G401.6 (cell line): ENCODE data around the gene ZNF425.
"Not testable (repeated sequence)": the region's sequence is repeated elsewhere in the genome, so short reads cannot be mapped to it uniquely, and the experiment has no call there.

Experiments used
- FAIRE-seq: peaks from 2 replicates; lab custom pipeline; 2012; peaks lifted over from hg19 to GRCh38; lab: Jason Lieb, UNC

The ZNF425 gene

DNA sequence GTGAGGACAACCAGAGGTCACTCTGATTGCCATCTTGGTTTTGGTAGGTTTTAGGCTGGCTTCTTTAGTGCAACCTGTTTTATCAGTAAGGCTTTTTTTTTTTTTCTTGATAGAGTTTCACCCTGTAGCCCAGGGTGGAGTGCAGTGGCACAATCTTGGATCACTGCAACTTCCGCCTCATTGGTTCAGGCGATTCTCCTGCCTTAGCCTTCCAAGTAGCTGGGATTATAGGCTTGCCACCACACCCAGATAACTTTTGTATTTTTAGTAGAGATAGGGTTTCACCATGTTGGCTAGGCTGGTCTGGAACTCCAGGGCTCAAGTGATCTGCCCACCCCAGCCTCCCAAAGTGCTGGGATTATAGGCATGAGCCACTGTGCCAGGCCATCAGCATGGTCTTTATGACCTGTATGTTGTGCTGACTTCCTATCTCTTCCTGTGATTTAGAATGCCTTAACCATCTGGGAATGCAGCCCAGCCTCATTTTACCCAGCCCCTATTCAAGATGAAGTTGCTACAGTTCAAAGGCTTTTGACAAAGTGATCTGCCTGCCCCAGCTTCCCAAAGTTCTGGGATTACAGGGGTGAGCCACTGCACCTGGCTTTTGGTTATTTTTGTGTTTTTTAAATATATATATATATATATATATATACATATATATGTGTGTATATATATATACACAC, 7.0 kb upstream of the ZNF425 start:
- FAIRE-seq = no peak

DNA sequence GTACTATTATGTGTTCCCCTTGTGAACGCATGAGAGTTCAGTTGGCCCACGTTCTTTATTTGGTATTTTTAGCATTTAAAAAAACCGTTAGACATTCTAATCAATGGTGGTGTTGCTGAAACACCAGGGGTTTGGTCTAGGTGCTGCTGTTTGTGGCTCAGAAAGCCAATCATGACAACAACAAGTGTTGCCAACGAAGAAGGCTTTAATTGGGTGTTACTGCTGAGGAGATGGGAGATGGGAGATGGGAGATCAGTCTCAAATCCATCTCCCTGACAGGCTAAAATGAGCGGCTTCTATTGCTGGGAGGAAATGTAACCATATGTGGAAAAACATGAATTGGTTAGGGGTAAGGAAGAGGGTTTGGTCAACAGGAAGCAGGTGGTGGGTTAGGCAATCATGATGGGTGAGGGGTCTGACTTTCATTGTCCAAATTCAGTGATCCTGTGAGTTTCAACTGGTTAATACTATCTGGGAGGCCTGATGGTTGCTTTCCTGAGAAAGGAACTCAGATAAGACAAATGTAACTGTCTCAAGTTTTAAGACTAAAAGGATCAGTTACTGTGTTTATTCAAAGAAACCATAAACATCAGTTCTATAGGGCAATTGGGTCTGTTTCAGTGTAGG, 4.6 kb upstream of the ZNF425 start:
- no peak for FAIRE-seq

DNA sequence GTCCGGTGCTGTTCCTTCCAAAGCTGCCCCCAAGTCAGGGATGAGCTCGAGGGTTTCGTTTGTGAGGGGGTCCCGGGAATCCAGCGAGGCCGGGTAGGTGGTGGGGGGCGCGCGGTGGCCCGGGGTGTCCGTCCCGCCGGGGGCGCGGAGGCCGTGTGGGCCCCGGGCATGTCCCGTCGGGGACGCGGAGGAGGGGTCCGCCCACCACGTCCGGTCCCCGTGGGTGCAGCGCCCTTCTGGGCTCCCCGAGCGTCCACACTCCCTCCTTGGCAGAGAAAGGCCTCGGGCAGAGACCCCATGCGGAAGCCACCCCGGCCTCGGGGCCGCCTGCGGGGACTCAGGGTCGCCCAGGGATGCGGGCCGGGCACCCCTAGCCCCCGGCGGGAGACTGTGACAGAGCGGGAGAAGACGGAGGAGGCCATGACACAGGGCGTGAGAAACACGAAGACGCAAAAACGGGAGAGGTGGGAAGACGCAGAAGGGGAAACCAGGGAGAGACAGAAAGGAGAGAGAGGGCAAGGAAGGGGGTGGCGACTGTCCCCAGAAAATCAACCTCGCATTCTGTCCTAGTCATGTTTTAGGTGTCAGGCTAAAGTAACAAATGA, 640 bp upstream of the ZNF425 start:
- no peak for FAIRE-seq

DNA sequence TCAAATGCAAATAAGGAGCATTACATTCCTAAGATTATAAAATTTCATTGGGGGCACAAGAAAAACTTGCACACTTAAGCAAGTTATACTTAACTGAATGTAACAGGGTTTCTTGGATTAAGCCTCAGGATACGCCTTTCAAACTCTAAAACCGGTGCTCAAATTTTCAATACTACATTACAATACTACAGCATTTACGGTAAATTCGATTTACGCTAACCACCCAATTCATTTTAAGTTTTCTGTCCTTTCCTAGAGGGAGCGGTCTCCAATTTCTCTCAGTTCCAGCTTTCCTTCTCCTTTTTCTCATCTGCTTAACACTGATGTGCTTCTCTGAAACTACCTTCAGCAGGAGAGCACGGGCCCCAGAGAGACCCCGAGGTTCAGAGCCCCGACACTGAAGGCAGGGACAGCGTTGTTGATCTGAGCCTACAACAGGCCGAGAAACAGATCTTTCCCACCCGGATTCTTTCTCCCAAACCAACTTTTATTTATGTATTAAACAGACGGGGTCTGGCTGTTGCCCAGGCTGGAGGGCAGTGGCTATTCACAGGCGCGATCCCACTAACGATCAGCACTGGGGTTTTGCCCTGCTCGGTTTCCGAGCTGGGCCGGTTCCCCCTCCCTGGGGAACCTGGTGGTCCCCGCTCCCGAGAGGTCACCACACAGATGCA, 798 bp downstream of the ZNF425 start:
- no peak for FAIRE-seq

DNA sequence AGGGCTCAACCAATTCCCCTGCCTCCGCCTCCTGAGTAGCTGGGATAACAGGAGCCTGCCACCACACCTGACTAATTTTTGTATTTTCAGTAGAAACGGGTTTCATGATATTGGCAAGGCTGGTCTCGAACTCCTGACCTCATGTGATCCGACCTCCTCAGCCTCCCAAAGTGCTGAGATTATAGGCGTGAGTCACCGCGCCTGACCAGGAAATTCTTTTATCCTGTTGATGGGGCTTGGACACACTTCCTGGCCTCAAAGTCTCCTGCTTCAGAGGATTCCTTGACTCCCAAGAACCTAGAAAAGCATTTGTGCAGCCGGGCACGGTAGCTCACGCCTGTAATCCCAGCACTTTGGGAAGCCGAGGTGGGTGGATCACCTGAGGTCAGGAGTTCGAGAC, 16.2 kb downstream of the ZNF425 start:
- no peak for FAIRE-seq

DNA sequence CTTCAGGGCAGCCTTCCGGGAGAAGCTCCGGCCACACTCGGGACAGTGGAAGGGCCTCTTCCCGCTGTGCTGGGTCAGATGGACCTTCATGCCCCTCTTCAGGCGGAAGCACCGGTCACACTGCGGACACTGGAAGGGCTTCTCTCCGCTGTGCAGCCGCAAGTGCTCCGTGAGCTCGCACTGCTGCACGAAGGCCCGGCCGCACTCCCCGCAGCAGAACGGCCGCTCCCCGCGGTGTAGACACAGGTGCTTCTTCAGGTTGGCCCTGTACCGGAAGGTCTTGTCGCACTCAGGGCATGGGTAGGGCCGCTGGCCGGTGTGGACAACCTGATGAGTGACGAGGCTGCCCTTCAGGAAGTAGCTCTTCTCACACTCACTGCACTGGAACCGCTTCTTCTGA, 21.4 kb downstream of the ZNF425 start:
- FAIRE-seq = no peak

DNA sequence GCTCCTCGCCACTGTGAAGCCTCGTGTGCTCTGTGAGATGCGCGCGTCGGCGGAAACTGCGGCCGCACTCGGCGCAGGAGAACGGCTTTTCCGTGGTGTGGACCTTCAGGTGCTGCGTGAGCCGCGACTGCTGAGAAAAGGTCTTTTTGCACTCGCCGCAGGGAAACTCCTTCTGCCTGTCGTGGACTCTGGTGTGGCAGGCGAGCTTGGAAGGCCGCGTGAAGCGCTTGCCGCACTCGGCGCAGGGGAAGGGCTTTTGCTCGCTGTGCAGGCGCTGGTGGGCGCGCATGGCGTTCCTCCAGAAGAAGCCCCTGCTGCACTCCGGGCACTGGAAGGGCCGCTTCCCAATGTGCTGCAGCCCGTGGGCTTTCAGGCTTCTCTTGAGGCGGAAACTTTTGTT, 21.9 kb downstream of the ZNF425 start:
- FAIRE-seq = no peak

DNA sequence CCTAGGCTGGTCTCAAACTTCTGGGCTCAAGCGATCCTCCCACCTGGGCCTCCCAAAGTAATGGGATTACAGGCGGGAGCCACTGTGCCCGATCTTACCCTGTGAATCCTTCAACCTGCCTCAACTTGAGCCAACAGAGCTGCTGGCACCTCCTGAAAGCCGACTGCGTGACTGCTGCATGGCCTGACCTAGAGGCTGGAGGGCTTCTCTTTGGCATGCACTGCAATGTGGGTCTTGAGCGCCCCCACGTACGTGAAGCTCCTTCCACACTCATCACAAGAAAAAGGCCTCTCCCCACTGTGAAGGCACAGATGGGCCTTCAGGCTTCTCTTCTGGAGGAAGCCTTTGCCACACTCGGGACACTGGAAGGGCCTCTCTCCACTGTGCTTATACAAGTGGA, 22.7 kb downstream of the ZNF425 start:
- FAIRE-seq = no peak

DNA sequence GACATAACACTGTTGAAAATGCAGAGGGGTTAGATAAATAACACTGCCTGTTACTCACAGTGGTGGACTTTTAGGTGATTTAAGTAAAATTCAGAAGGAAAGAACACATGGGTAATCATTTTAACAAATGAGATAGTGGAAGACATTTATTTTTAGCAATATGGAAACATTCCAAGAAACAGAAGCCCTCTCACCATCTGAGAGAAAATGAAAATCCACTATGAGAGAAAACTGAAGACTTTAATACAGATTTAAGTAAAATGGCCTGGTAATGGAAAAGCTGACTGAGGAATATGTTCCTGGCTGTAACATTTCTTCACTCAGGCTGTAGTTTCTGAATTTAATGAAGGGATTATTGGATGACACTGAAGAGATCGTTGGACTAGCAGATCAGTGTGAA, 23.5 kb downstream of the ZNF425 start:
- no peak for FAIRE-seq

DNA sequence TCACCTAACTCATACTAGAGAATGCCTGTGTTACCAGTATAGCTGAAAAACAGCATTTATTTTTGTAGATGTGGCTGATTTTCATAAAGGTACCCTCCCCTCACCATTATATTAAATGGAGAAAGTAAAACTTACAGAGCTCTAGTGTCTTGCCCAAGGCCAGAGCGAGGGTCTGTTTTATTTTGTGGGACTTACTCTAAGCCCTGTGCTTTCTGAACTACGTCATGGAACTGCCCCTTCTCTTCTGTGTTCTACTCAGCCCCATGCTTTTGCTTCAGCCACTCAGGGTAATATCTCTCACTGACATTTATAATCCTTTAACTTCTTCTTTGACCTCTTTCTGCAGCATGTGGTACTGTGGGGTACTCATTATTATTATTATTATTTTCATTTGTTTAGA, 25.3 kb downstream of the ZNF425 start:
- FAIRE-seq = no peak

DNA sequence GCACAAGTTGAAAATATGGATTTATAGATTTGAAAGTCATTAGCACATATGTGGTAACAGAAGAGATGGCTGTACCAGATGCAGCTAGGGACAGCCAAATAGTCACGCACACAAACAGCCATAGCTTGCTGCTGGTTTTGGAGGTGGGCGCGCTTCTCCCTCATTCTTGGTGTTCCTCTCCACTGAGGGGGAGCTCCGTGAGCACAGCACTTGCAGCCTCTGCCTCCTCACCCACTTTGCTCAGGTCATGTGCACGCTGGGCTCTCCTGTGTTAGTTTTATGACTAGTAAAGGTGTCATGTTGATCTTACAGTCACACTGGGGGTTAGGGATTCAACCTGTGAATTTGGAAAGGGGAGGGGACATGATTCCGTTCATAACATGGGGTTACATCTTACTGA, 27.1 kb downstream of the ZNF425 start:
- FAIRE-seq = no peak

DNA sequence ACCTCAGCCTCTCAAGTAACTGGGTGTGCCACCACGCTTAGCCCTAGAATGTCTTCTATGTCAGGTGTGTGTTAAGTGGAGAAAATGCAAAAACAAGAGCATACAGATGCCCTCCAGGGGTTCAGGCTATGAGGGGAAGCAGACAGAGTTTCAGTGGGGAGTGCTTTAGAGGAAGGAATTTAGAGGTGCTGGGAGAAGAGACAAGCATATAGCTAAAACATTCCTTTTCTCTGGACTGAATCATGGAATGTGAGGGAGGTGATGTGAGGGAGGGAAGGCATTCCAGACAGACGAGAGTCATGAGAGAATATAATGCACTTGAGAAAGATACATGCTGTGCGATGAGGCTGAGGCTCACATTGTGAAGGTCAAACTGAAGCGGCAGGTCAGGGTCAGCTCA, 29.0 kb downstream of the ZNF425 start:
- no peak for FAIRE-seq

DNA sequence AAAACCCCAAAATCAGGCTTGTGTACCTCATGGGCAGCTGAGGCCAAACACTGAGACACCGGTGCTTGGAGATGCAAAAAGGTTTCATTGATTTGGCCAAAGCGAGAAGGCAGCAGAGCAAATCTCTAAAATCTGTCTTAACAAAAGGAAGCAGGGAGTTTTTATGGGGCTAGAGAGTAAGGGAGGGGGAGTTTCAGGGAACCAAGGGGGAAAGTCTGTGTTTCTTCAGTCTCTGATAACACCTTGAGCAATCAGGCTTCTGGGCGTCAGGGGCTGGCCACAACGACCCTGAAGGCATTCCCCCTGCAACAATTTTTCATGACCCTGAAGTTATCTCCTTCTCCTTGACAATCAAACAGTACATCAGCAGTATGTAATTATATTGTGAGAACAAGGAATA, 32.9 kb downstream of the ZNF425 start:
- no peak for FAIRE-seq

DNA sequence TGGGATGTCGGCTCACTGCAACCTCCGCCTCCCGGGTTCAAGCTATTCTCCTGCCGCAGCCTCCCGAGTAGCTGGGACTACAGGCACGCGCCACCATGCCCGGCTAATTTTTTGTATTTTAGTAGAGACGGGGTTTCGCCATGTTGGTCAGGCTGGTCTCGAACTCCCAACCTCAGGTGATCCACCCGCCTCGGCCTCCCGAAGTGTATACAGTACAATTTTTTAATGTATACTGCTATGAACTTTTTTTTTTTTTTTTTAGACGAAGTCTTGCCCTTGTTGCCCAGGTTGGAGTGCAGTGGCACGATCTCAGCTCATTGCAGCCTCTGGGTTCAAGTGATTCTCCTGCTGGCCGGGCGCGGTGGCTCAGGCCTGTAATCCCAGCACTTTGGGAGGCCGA, 33.9 kb downstream of the ZNF425 start:
- FAIRE-seq = not testable (repeated sequence)

DNA sequence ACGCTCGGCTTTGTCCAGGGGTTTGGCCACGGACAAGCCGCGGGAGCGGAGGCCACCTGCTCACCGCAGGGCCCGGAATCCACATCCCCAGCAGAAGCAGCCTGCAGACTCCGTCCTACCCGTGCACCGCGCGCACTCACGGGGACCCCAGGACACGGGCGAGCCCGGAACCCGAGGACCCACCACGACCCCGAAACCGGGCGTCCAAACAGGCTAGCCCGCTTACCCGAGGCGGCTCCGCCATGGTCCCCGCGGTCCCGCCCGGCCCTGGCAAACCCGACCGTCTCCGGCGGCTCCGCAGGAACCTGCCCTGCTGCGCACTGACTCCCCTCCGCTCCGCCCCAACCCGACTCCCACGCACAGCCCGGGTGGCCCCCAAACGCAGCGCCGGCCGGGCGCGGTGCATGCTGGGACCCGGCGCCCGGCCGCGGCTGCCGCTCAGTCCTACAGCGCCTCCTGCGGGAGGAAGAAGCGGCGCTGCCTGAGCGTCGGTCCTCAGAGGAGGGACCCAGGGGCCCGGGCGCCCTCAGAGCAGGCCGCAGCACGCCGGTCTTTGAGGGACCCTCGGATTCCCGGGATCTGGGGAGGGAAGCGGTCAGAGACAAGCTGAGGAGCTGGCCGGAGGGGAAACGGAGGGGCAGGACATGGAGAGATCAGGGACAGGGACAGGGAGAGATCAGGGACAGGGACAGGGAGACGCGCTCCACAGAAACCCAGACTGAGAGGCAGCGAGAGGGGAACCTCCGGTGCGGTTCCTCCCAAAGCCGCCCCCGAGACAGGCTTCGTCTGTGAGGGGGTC, 35.5 kb downstream of the ZNF425 start, which contains the start of gene ZNF786:
TSS of gene ZNF786 (minus strand) at position 322 of the 799 bp plus-strand sequence. CDS start at position 244, 78 bp downstream.
- no peak for FAIRE-seq

DNA sequence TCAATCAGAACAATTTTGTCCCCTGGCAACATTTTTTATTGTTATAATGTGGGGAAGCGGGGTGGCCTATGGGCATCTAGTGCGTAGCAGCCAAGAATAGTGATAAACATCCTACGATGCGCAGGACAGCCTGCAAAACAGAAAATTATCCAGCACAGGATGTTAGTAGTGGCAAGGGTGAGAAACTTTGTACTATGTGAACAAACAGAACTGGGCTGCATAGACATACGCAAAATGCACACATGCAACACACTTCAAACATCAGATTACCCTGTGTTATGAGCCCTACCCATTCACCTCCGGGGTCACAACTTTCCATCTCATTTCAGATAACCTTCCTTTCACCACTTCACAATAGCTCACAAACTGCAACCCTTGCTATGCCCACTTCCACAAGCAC, 38.7 kb downstream of the ZNF425 start:
- FAIRE-seq = no peak

DNA sequence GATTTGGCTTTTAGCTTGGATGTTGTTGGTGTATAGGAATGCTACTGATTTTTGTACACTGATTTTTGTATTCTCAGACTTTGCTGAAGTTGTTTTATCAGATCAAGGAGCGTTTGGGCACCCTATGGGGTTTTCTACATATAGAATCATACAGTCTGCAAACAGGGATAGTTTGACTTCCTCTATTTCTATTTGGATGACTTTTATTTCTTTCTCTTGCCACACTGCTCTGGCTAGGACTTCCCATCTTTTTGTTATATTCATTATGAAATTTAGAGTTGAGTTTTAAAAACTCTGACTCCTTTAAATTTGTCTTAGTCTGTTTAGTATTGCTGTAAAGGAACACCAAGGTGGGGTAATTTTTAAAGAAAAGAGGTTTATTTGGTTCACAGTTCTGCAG, 40.3 kb downstream of the ZNF425 start:
- FAIRE-seq = no peak

DNA sequence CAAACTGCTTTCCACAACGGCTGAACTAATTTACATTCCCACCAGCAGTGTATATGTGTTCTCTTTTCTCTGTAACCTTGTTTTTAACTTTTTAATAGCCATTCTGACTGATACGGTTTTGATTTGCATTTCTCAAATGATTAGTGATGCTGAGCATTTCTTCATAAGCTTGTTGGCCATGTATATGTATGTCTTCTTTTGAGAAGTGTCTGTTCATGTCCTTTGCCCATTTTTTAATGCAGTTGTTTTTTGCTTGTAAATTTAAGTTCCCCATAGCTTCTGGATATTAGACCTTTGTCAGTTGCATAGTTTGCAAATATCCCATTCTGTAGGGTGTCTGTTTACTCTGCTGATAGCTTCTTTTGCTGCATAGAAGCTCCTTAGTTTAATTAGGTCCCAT, 41.7 kb downstream of the ZNF425 start:
- no peak for FAIRE-seq

DNA sequence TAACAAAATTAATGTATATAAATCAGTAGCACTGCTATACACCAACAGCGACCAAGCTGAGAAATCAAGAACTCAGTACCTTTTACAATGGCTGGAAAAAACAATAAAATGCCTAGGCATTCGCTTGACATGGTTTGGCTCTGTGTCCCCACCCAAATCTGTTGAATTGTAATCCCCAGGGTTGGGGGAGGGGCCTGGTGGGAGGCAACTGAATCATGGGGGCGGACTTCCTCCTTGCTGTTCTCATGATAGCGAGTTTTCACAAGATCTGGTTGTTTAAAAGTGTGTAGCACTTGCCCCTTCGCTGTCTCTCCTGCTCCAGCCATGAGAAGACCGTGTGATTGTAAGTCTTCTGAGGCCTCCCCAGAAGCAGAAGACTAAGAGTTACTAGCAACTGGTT, 44.2 kb downstream of the ZNF425 start:
- no peak for FAIRE-seq

DNA sequence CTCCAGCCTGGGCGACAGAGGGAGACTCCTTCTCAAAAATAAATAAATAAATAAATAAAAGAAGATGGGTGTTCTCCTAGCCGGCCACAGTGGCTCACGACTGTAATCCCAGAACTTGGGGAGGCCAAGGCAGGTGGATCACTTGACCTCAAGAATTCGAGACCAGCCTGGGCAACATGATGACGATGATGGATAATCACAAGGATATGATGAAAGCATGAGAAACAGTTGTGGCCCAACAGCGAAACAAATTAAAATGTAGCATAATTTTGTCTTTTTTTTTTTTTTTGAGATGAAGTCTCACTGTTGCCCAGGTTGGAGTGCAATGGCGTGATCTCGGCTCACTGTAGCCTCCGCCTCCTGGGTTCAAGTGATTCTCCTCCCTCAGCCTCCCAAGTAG, 48.5 kb downstream of the ZNF425 start:
- no peak for FAIRE-seq

DNA sequence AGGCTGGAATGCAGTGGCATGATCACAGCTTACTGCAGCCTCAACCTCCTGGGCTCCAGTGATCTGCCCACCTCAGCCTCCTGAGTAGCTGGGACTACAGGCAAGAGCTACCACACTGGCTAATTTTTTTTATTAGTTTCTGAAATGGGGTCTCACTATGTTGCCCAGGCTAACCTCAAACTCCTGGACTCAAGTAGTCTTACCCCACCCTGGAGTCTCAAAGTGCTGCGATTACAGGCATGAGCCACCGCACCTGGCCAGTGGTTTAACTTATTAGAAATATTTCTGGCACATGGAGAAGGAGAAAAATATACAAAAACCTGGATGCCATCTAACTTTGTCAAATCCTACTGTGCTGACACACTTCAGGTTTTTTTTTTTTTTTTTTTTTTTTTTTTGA, 50.8 kb downstream of the ZNF425 start:
- no peak for FAIRE-seq

DNA sequence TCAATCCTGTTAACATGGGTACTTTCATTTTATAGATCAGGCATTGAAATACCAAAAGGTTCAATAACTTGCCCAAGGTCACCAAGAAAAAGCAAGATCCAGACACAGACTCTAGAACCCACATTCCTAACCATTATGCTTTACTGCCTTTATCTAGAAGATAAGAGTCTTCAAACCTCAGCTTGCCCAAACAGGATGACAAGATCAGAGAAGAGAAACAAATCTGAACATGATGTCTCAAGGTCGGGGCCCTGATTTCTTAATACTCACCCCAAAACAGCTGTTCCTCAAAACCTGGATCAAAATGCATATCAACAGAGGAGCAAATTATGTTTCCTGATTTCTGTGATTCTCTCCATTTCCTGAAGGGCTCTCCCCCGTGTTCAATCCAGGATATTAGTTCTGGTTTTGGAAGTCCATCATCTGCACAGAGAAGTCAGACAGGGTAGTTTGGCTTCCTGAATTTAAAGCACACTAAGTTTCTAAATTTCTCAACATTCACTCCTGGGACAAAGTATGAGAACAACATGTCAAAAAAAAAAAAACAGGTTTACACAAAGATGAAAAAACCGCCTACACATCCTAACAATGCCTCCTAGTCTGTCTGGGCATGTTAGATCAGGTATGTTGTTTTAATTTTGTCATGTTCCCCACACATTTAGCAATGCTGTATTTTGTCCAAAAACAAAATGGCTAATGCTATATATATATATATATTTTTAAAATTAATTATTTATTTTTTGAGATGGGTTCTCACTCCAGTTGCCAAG, 51.8 kb downstream of the ZNF425 start:
- no peak for FAIRE-seq
